ENCODE results near the gene ARHGAP4. TPM values are rescaled to one million over a fixed set of nuclear protein-coding genes. Genes with fewer than 3 reads are reported as not detected.
A peak's percentile ranks its signal among the peaks of the same experiment; 100 is the strongest.

Gene ARHGAP4
- total RNA-seq, result 10 to 100 TPM; 12.4 to 27.4 (median 16.3) TPM
- 100 to 1,000 TPM in 1 of 3 donors, 10 to 100 TPM in 1, 1 to 10 TPM in 1; 8.4 to 122 (median 17.3) TPM for polyA plus RNA-seq

GRCh38 chrX:153925739-153926551 lies at the start of gene ARHGAP4:
TSS of gene ARHGAP4 (minus strand) at chrX:153926264. CDS start at chrX:153926202, 62 bp downstream.
- Histone ChIP-seq H3K4me1 (peaks cover 0 to 49% (median 36%) of the 10 kb centered on the region in 4 donors), H3K4me3 (peak within 1 kb of the TSS in 3 of 4 donors; percentile 60 to 63 (median 61)), H3K9me3 (no peaks in the 10 kb centered on the region), H3K36me3 (peaks cover 0 to 12% (median 3%) of the 10 kb centered on the region in 4 donors), H3K27ac (peak within 1 kb of the TSS; percentile 90 to 96 (median 95)), H3K27me3 (no peaks in the 10 kb centered on the region)
- TF ChIP-seq EP300 (IDR thresholded peaks at IDR 0.05) (no peak), POLR2AphosphoS5 (IDR thresholded peaks at IDR 0.05) (no peak), POLR2A (IDR thresholded peaks at IDR 0.05) (no peak), CTCF (IDR thresholded peaks at IDR 0.05) (no peak)
- intact Hi-C loops (cut with DNase I), result loop anchor here (5.0 kb wide), 1 partner anchor 134 kb away; the partner anchor contains the start of genes IDH3G and SSR4
- WGBS, 2 donors, result 11 to 25% methylated on average over 59 of the region's 59 CpGs
- DNase-seq, result no peak

- Histone ChIP-seq H3K27ac (peak overlapping the region; percentile 97 to 98 (median 98)), H3K36me3 (no peaks in the 10 kb centered on the region), H3K4me1 (peaks cover 0 to 17% (median 15%) of the 10 kb centered on the region in 4 donors), H3K27me3 (no peaks in the 10 kb centered on the region), H3K9me3 (no peaks in the 10 kb centered on the region), H3K4me3 (no peak overlapping the region)
- WGBS, 2 donors, result 71 to 75% methylated on average over 3 of the region's 3 CpGs
- DNase-seq, result no peak
- intact Hi-C loops (cut with DNase I), result no loop called here
- TF ChIP-seq POLR2A (IDR thresholded peaks at IDR 0.05) (no peak), POLR2AphosphoS5 (IDR thresholded peaks at IDR 0.05) (no peak), CTCF (IDR thresholded peaks at IDR 0.05) (no peak), EP300 (IDR thresholded peaks at IDR 0.05) (no peak)
Measured at GRCh38 chrX:153974726-153975286, 48.7 kb upstream of the ARHGAP4 start.

GRCh38 chrX:153974003-153974725 lies 48.1 kb upstream of the ARHGAP4 start:
- no peaks in the 10 kb centered on the region for H3K36me3 ChIP-seq
- 52 to 66% methylated on average over 14 of the region's 14 CpGs for WGBS, 2 donors
- H3K27ac ChIP-seq, result peak overlapping the region; percentile 97 to 98 (median 98)
- intact Hi-C loops (cut with DNase I), result no loop called here
- no peak for TF ChIP-seq POLR2AphosphoS5 (IDR thresholded peaks at IDR 0.05)
- TF ChIP-seq POLR2A (IDR thresholded peaks at IDR 0.05), result no peak
- TF ChIP-seq EP300 (IDR thresholded peaks at IDR 0.05), result no peak
- TF ChIP-seq CTCF (IDR thresholded peaks at IDR 0.05), result no peak
- no peaks in the 10 kb centered on the region for H3K9me3 ChIP-seq
- DNase-seq, result no peak
- no peak overlapping the region for H3K4me3 ChIP-seq
- peaks cover 0 to 24% (median 17%) of the 10 kb centered on the region in 4 donors for H3K4me1 ChIP-seq
- H3K27me3 ChIP-seq, result no peaks in the 10 kb centered on the region

GRCh38 chrX:153973127-153974002 lies 47.3 kb upstream of the ARHGAP4 start:
- no peaks in the 10 kb centered on the region for H3K9me3 ChIP-seq
- intact Hi-C loops (cut with DNase I), result no loop called here
- no peaks in the 10 kb centered on the region for H3K36me3 ChIP-seq
- peak overlapping the region; percentile 35 to 78 (median 74) for H3K4me3 ChIP-seq
- 36 to 40% methylated on average over 20 of the region's 20 CpGs for WGBS, 2 donors
- TF ChIP-seq EP300 (IDR thresholded peaks at IDR 0.05) (no peak), CTCF (IDR thresholded peaks at IDR 0.05) (no peak), POLR2A (IDR thresholded peaks at IDR 0.05) (no peak), POLR2AphosphoS5 (IDR thresholded peaks at IDR 0.05) (no peak)
- peaks cover 0 to 5% (median 0%) of the 10 kb centered on the region in 3 donors for H3K27me3 ChIP-seq
- H3K27ac ChIP-seq, result peak overlapping the region; percentile 97 to 98 (median 98)
- peaks cover 0 to 32% (median 25%) of the 10 kb centered on the region in 4 donors for H3K4me1 ChIP-seq
- no peak for DNase-seq
